RWPE1 (cell line): ENCODE results near the gene MYH8.

Experiments used
- CTCF ChIA-PET: fragments of 350-600 bp; sonication (Branson Sonifier 250); formaldehyde crosslinking; extraction: SDS; loops from one replicate; lab custom pipeline; 2021; lab: Yijun Ruan, JAX
- POLR2A ChIA-PET: fragments of 400-600 bp; formaldehyde crosslinking; extraction: SDS; loops from one replicate; lab custom pipeline; 2020; ENCODE audit warnings: antibody characterized with exemption; ENCODE audit not compliant: low non-redundant PET; lab: Yijun Ruan, JAX
- DNase-seq: peaks from one replicate; pipeline ENCODE4 v3.0.0; 2012; ENCODE audit warnings: low spot score
- H3K27ac ChIP-seq: fragments of 450-650 bp; 2 replicates; pipeline ENCODE4 v1.5.1; 2017
- TF ChIP-seq, protein P1 (sequence below): fragments of 450-650 bp; conservative IDR thresholded peaks from 2 replicates; pipeline ENCODE4 v1.5.1; 2017; ENCODE audit warnings: low read depth, mild to moderate bottlenecking

MYH8 gene

DNA sequence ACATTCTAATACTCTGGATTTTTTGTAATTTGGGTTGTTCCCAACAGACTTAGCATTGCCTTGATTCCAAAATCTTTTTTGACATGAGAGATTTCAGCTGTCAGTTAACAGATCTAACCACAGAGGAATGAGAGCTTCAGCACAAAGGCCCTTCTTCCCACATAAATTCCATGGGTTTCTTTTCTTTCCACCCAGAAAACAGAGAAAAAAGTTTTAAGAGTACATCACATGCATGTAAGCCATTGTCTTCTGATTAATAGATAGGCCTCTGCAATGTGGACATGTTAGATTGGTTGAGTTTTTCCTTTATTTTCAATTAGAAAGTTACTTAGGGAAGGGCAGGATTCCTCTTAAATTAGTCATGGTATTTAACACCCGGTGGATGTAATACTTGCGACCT lies 939 bp downstream of the MYH8 start:
- DNase-seq = peak; percentile 8
- H3K27ac ChIP-seq = no peak overlapping the region
- TF ChIP-seq, protein P1, sequence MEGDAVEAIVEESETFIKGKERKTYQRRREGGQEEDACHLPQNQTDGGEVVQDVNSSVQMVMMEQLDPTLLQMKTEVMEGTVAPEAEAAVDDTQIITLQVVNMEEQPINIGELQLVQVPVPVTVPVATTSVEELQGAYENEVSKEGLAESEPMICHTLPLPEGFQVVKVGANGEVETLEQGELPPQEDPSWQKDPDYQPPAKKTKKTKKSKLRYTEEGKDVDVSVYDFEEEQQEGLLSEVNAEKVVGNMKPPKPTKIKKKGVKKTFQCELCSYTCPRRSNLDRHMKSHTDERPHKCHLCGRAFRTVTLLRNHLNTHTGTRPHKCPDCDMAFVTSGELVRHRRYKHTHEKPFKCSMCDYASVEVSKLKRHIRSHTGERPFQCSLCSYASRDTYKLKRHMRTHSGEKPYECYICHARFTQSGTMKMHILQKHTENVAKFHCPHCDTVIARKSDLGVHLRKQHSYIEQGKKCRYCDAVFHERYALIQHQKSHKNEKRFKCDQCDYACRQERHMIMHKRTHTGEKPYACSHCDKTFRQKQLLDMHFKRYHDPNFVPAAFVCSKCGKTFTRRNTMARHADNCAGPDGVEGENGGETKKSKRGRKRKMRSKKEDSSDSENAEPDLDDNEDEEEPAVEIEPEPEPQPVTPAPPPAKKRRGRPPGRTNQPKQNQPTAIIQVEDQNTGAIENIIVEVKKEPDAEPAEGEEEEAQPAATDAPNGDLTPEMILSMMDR = no peak
- ChIA-PET CTCF (no interaction called here), POLR2A (no interaction called here)

DNA sequence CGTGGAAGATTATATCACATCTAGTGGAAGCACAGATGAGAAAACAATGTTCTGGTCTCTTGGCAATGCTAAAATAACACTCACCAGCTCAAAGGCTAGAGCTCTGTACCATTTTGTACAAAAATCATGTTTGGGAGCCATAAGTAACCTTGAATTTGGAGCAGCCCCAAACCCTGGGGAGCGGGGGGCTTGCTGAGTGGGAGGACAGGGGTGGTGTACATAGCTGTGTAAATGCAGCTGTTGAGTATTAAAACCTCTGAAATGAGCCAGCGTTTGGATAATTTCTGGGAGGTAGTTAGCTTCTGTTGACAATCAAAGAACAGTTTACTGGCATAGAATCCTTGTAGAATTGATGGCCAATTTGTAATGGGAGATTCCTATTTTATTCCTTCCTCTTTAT lies 4.3 kb downstream of the MYH8 start:
- no peak for DNase-seq
- ChIA-PET POLR2A (no interaction called here), CTCF (interaction anchor here (0.7 kb wide), 1 partner anchor 200 kb away, joined by 5 read pairs; no protein-coding TSS in a partner anchor)
- no peak overlapping the region for H3K27ac ChIP-seq
- TF ChIP-seq, protein P1 = no peak

DNA sequence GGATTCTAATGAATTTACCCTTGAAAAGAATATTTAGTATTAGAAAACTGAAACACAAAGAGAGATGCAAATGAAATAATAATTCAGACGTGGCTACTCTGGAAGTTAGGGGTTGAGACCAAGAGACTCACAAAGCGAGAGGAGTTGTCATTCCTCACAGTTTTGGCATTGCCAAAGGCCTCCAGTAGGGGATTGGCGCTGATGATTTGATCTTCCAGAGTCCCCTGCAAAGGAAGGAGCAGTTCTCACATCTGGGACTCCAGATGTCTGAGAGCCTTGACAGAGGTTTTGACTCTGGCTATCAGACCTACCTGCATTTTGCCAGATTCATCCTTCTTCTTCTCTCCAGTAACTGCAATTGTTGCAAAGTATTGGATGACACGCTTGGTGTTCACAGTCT lies 6.6 kb downstream of the MYH8 start:
- POLR2A ChIA-PET = no interaction called here
- TF ChIP-seq, protein P1 = no peak
- CTCF ChIA-PET = no interaction called here
- DNase-seq = no peak
- no peak overlapping the region for H3K27ac ChIP-seq

DNA sequence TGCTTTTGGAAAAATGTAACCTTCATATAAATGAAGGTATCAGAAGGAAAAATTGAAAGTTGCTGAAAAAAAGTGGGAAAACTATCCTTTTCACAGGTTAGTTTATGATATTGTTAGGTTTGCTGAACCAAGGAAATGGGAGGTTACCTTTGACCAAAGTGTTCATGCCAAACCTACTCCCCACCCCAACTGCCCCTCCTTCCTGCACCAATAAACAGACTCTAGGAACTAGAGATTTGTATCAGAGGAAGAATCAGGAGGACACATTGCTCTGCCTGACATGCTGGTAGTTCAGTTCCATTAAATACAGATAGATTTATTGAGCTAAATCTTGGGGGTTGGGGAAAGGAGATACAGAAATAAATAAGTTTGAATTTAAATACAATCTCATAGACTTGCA lies 18.2 kb downstream of the MYH8 start:
- TF ChIP-seq, protein P1 = no peak
- DNase-seq = no peak
- H3K27ac ChIP-seq = no peak overlapping the region
- CTCF ChIA-PET = no interaction called here
- POLR2A ChIA-PET = no interaction called here

DNA sequence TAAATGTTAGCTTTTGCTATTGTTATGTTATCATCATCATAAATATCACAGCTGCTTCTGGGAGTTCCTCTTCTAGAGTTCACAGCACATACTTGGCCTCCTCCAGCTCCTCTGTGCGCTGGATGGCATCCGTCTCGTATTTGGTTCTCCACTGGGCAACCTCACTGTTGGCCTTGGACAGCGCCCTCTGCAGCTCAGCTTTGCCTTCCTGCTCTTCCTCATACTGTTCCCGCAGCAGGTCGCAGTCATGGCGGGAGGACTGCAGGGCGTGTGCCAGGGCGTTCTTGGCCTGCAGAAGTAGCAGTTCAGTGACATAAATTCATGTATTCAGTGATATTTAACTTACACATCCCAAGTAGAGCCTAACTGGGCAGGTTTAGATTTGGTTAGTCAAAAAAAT lies 23.4 kb downstream of the MYH8 start:
- TF ChIP-seq, protein P1 = no peak
- CTCF ChIA-PET = no interaction called here
- DNase-seq = no peak
- no peak overlapping the region for H3K27ac ChIP-seq
- POLR2A ChIA-PET = no interaction called here

DNA sequence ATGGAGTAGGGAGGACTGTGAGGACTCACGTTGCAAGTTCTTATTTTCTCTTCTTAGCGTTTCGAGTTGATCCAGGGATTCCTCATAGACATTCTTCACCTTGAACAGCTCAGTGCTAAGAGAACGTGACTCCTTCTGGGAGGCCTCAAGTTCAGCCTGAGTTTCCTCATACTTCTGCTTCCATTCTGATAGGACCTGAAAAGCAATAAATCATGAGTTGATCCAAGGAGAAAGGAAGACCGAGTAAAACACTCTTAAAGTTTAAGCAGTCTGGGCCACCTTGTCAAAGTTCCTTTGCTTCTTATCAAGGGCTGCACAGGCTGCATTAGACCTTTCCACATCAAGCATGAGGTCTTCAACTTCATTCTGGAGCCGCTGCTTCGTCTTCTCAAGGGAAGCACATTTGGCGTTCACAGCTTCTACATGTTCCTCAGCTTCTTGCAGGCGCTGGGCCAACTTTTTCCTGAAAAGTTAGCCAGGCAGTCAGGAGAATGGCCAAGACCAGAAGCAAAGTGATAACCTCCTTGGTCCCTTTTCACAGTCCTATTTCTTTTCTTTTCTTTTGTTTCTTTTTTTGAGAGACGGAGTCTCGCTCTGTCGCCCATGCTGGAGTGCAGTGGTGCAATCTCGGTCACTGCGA lies 25.1 kb downstream of the MYH8 start:
- ChIA-PET CTCF (interaction anchor here (0.7 kb wide), 1 partner anchor 233 kb away, joined by 3 read pairs; no protein-coding TSS in a partner anchor), POLR2A (no interaction called here)
- TF ChIP-seq, protein P1 = no peak
- no peak overlapping the region for H3K27ac ChIP-seq
- DNase-seq = no peak
